NCI-H526 treated with DMSO at 0.1 percent for 48 hours (cell line): Measurements from ENCODE around the gene ZC2HC1B.
"Not testable (repeated sequence)": the region's sequence is repeated elsewhere in the genome, so short reads cannot be mapped to it uniquely, and the experiment has no call there.

Experiments used
- DNase-seq: peaks from one replicate; lab custom pipeline; 2025; lab: John Stamatoyannopoulos, UW

Gene ZC2HC1B, protein sequence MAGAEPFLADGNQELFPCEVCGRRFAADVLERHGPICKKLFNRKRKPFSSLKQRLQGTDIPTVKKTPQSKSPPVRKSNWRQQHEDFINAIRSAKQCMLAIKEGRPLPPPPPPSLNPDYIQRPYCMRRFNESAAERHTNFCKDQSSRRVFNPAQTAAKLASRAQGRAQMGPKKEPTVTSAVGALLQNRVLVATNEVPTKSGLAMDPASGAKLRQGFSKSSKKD

DNA sequence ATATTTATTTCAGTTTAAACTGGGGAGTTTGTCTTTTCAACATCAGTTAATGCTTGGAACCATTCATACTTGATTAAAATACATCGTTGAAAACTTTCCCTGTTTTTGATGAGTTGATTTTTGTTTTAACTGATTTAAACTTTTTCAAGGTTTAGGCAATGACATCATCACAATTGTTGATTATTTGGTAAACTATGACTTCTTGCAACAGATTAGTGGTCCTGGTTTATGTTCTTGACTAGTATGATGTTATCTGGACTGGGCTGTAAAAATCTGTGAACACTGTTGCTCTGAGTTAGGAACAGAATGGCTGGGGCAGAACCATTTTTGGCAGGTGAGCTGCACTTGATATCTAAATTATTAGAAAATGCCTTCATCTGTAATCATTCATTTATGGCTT lies at the start of gene ZC2HC1B:
Gene ZC2HC1B, plus strand, starts transcription at position 241 of the 400 bp plus-strand sequence. Its CDS starts 66 bp downstream, at position 307.
- no peak for DNase-seq

DNA sequence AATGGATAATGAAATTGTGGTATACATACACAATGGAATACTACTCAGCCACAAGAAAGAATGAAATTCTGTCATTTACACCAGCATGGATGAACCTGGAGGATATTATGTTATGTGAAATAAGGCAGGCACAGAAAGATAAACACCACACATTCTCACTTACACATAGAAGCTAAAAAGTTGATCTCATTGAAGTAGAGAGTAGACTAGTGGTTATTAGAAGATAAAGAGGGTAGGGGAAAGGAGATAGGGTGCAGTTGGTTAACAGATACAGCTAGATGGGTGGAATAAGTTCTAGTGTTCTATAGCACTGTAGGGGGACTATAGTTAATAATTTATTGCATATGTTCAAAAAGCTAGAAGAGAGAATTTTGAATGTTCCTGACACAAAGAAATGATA lies 46.7 kb upstream of the ZC2HC1B start:
- DNase-seq, result no peak

DNA sequence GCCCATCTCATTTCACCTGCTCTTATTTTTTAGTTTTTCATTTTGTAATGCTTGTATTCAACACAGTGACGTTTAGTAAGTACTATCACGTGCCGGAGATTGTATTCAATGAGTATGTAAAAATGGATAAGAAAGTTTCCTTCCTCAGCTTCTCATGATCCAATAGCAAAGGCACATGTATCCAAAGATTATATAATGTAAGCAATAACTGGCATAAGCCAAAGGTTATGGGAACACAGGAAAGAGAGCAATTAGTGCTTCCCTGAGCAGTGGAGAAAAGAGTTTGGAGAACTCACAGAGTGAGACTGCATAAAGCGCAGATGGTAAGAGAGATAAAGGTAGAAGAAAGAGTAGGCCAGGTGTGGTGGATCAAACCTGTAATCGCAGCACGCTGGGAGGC lies 42.9 kb upstream of the ZC2HC1B start:
- no peak for DNase-seq

DNA sequence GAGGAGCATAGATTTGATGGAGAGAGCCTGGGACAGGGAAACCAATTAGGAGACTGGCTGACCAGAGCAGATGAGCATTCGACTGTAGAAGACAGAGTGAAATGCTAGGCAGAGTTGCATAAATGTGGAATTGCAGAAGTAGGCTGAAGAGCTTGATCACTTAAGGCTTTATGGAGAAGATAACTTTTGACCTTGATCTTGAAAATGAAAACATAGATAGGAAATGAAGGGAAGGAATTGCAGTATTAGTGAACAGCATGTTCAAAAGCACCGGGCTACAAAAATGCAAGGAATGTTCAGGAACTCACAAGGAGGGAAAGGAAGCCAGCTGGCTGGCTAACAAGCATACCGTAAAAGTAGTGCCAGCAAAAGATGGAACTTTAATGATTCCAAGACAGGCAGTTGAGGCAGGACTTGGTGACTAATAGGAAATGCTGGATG lies 41.7 kb upstream of the ZC2HC1B start:
- no peak for DNase-seq

DNA sequence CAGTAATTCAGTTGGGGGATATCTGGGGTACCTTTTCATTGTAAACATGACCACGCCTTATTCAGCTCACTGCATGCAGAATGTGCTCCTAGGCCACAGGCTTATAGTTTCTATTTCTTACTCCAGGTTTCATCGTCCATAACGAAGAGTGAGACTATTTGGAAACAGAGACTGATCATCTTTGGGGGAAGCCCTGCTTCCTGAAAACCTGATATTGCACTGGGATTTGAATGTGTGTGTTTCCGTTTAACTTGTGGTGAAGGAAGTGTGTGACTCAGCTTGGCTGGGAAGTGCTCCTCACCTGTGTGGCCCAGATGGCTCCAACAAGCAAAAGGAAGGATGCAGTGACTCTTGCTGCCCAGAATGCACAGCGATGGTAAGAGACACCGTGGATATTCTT lies 40.7 kb upstream of the ZC2HC1B start:
- DNase-seq, result no peak

DNA sequence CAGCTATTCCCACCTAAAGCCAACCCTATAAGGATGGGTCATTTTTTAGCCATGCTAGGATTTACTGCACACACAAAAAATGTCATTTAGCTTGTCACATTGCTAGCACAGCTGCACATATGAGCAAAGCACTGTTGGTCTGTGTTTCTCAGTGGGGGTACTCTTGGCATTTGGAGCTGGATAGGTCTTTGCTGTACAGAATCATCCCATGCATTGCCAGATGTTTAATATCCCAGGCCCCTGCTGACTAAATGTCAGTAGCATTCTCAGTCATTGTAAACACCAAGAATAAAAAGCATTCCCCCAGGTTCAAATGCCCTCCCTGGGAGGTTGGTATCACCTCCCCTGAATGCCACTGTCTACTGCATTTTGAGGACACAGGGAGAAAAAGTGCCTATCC lies 35.7 kb upstream of the ZC2HC1B start:
- no peak for DNase-seq

DNA sequence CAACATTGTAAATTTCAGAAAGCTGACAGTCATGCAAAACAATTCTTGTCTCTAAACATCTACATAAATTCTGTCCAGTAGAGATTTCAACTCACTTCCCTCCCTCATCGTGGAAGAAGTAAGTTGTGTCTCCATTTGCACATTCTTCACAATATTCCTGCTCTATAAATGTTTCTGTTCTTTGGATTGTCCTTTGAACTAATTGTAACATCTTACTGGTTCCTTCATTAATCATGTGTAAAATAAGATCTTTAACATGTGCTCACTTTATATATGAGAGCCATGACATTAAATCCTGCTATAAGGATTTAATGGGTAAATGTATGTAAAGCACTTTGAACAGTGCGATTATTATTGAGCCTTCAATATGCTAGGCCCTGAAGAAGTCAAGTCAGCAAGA lies 28.1 kb upstream of the ZC2HC1B start:
- no peak for DNase-seq

DNA sequence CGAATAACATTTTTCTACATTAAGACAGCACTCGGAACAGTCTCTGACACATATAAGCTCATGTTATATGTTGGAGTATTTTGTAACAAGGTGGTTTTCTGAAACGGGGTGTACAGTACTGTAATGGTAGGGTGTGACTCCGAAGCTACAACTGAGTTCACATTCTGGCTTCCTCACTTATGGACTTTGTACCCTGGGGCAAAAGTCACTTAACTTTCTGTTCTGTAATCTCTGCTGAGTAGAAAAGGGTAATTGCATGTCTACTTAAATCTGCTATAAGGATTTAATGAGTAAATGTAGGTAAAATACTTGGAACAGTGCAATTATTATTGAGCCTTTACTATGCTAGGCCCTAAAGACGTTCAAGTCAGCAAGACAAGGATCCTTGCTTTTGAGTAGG lies 25.9 kb upstream of the ZC2HC1B start:
- no peak for DNase-seq

DNA sequence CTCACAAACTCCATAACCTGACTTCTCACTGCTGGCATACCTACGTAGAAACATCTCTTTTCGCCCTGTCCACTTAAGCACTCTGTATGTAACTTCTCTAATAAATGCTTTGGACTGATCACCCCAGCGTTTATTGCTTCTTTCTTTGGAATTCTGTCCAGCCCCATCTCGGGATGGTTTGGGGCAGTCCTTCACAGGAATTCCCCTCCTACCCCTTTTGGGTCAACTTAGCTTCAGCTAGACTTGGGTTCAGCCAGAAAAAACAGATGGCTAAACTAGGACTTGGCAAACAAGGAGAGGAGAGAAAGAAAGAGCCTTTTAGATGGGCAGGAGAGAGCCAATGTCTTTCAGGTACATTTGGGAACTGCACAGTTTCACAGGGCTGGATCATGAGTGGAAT lies 25.1 kb upstream of the ZC2HC1B start:
- no peak for DNase-seq

DNA sequence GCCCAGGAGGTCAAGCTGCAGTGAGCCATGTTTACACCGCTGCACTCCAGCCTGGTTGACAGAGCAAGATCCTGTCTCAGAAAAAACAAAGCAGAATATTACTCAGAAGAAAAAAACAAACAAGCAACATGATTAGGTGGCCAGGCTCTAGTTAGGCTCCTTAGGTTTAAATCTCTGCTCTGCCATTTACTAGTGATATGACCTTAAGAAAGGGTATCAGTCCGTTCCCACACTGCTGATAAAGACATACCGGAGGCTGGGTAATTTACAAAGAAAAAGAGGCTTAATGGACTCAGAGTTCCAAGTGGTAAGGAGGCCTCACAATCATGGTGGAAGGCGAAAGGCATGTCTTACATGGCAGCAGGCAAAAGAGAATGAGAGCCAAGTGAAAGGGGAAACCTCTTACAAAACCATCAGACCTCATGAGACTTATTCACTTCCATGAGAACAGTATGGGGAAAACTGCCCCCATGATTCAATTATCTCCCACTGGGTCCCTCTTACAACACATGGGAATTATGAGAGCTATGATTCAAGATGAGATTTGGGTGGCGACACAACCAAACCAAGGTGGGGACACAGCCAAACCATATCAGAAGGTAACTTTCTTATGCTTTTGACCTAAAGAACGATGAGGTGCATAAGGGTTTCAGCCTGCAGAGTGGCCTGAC lies 23.5 kb upstream of the ZC2HC1B start:
- no peak for DNase-seq

DNA sequence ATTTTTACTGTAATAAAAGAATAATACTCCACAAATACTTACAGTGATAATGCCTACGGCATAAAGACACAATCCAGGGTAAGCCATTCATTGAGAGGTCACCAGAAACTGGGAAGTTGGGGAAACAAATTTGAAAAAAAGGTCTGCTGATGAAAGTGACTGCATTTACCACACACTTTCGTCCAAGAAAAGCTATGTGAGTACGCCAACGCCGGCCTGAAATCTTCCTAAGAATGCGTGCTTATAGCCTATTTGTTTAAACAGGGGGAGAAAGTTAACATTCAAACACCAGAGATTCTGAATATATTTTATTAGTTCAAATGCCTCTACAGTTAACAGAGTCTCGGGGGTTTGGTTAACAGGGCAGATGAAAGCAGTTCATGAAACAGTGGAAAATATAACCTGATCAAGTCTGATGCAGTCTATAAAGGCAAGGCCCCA lies 21.8 kb upstream of the ZC2HC1B start:
- DNase-seq, result no peak

DNA sequence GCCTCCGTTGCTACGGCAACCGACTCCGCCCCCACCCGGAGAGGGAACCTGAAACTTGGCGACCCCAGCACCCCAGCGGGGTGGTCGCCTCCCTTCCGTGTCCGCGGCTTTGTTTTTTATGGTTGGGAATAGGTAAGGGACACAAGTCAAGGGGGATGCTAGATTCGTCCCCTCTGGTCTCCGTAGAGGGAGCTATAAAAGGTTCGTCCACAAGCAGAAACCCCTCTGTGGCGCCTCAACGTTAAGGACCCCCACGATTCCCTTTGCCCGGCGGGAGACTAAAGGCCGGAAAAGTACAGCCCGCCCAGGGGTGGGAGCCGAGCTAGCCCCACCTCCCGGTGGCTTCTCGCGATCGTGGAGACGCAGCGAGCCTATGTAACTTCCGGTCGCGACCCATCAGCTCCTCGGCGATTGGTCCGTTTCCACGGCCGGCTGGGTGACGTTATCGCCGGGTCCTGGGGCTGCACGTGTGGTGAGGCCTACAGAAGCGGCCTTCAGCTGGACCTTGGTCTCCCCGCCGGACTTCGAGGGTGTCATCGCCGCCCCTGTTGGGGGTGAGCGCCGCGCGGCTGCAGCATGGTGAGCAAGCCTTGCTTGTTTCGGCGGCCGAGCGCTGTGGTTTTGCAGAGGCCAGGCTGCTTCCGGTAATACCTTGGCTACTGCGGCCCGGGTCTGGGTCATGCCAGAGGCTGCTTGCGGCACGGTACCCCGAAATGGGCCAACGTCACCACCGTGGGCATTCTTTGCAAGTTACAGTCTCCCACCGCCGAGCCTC lies 21.2 kb upstream of the ZC2HC1B start, which contains the start of gene LTV1:
Gene LTV1, plus strand, starts transcription at position 437 of the 775 bp plus-strand sequence. Its CDS starts 140 bp downstream, at position 577.
- peak; percentile 89 for DNase-seq

DNA sequence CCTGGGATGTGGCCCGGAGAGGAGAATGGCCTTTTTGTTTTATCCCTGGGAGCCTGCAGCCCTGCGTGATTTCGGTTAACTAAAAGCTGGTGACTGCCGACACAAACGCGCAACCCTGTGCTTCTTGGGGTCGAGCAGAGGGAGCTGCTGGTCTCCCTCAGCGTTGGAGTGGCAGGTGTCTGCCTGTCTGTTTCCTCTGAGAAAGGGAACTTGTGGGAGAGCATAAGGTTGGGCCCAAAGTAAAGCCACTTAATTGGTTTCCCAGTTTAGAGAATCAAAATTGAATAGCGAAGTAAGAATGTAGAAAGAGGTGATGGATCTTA lies 20.6 kb upstream of the ZC2HC1B start:
- DNase-seq, result no peak

DNA sequence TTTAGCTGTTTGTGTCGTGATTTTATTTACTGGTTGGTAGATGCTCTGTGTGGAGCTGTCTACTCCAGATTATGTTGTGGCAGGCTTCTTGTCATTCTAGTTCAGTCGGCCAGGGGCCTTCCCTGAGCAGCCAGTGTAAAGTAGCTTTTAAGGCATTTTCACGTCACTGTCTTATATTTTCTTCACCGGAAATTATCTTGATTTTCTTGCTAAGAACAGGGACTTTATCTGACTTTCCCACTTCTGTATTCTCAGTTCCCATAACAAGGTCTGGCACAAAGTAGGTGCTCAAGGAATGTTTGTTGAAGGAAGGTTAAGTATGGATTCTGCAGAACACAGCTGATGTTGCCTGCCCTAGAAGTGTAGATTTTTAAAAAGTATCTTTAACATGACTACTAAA lies 20.3 kb upstream of the ZC2HC1B start:
- no peak for DNase-seq

DNA sequence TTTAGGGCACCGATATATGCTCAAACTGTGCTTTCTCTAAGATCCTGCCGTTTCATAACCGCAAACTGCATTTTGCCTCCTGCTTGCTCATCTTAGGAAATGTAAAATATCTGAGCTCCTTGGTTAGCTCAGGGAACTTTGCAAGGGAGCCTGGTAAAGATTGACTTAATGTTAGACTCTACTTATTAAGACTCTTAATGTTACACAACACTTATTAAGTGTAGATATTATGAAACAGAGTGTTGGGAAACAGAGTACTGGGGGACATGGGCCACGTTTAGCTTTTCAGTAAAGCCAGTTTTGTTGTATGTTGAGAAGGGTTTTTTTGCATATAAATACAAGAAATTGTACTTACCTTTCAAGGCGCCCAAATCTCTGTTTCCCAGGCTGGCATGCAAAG lies 19.2 kb upstream of the ZC2HC1B start:
- no peak for DNase-seq

DNA sequence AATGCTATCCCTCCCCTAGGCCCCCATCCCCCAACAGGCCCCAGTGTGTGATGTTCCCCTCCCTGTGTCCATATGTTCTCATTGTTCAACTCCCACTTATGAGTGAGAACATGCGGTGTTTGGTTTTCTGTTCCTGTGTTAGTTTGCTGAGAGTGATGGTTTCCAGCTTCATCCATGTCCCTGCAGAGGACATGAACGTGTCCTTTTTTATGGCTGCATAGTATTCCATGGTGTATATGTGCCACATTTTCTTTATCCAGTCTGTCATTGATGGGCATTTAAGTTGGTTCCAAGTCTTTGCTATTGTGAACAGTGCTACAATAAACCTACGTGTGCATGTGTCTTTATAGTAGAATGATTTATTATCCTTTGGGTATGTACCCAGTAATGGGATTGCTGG lies 12.6 kb upstream of the ZC2HC1B start:
- not testable (repeated sequence) for DNase-seq

DNA sequence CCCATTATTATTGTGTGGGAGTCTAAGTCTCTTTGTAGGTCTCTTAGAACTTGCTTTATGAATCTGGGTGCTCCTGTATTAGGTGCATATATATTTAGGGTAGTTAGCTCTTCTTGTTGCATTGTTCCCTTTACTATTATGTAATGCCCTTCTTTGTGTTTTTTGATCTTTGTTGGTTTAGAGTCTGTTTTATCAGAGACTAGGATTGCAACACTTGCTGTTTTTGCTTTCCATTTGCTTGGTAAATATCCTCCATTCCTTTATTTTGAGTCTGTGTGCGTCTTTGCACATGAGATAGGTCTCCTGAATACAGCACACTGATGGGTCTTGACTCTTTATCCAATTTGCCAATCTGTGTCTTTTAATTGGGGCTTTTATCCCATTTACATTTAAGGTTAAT lies 9.2 kb upstream of the ZC2HC1B start:
- not testable (repeated sequence) for DNase-seq

DNA sequence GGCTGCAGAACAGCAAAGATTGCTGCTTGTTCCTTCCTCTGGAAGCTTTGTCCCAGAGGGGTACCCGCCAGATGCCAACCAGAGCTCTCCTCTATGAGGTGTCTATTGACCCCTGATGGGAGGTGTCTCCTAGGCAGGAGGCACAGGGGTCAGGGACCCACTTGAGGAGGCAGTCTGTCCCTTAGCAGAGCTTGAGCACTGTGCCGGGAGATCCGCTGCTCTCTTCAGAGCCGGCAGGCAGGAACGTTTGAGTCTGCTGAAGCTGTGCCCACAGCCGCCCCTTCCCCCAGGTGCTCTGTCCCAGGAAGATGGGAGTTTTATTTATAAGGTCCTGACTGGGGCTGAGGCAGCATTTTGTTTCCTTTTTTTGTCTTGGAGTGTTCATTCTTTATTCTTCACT lies 7.5 kb upstream of the ZC2HC1B start:
- DNase-seq, result not testable (repeated sequence)

DNA sequence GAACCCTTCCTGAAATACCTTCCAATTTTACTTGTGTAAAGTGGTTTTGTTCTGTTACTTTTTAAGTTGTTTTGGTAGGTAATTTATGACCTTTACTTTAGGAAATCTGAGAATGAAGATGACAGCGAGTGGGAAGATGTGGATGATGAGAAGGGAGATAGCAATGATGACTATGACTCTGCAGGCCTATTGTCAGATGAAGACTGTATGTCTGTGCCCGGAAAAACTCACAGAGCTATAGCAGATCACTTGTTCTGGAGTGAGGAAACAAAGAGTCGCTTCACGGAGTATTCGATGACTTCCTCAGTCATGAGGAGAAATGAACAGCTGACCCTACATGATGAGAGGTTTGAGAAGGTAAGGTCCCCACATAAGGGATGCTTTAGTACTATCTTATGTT lies 6.6 kb upstream of the ZC2HC1B start:
- no peak for DNase-seq

DNA sequence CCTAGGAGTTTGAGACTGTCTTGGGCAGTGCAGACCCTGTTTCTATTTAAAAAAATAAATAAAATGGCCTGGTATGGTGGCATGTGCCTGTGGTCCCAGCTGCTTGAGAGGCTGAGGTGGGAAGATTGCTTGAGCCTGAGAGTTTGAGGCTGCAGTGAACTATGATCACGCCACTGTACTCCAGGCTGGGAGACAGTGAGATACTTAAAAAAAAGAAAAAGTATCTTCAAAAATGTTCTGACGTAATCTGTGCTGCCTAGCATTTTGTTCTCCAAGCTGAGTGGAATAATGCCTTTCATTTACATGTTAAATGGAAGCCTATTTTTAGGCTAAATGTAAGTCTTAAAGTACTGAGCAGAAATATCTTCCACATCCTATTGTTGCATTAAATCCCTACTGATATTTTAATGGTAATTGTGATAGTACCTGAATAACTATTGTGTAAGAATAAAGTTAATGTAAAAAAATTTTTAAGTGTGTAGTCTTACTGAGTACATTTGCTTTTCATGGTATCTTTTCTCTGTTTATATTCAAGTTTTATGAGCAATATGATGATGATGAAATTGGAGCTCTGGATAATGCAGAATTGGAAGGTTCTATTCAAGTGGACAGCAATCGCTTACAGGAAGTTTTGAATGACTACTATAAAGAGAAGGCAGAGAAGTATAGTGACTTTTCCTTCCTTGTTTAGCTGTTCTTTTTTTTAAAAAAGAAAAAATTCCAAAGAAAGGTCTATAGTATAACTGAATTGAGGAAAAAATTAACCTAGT lies 4.2 kb upstream of the ZC2HC1B start:
- no peak for DNase-seq

DNA sequence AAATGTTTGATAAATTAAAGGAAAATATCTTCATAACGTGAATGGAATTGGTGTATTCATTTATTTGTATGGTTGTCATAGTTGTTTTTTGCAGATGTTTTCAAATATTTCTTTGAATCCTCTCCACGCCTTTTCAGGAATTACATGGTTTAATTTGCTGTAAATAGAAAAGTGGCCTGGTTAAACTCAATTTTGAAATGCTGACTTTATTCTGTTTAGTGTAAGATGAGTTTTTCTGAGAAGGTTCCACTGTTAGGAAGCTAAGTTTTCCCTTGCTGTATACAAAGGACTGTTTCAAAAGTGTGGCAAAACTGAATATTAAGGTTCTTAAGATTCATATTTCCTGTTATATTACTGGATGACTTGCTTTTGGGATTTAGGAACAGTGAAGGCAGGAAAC lies 503 bp upstream of the ZC2HC1B start:
- DNase-seq, result no peak

DNA sequence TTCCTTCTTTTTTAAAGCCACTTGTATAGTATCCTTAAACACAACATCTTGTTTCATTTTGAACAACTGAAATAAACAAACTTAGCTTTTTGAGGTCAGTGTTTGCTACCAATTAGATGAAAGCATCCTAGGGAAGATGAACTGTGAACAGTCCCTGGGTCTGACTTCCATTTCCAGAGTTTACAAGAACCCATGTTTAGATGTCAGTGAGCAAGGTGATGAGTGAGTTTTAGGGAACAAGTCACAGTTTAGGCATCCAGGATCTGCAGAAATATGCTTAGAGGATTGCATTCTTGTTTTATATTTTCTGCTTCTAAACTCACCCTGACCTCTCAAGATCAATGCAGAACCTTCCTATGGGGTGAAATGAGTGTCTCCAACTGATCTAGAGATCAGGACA lies 3.0 kb downstream of the ZC2HC1B start:
- DNase-seq, result no peak
